Astrocyte of the spinal cord (primary cell): ENCODE data around the gene ACTR1B.

Experiments used
- DNase-seq: peaks from one replicate; pipeline ENCODE4 v3.0.0; 2011; ENCODE audit warnings: low read depth, low spot score
- H3K4me3 ChIP-seq: 2 replicates; pipeline ENCODE4 v1.5.1; 2011; ENCODE audit warnings: low read depth, mild to moderate bottlenecking, low read length, moderate library complexity
- in situ Hi-C: cut with HindIII; loops from 2 replicates; pipeline ENCODE4 v1.10.0; 2017; ENCODE audit warnings: low sequenced_read_pairs
- TF ChIP-seq, protein P1 (sequence below): IDR thresholded peaks from 2 replicates; pipeline ENCODE4 v1.5.1; 2012; ENCODE audit warnings: low read depth, mild to moderate bottlenecking, low read length, inconsistent platforms

Gene ACTR1B

DNA sequence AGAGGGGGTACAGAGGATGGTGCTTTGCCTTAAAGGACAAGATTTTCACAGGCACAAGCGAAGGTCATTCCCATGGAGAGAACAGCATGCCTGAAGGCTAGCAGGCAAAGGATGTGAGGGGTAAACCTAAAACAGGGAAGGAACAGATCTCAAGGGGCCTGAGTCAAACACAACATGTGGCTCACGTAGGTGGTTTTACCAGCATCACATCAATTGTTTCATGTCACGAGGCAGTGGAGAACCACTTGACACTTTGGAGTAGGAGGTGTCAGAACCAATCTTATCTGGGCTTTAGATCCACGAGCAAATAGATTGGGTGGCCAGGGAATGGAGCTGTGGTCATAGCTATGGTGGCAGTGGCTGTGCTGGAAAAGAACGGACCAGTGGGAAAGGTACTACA is 9.5 kb downstream of the ACTR1B start:
- no peak overlapping the region for H3K4me3 ChIP-seq
- TF ChIP-seq, protein P1, sequence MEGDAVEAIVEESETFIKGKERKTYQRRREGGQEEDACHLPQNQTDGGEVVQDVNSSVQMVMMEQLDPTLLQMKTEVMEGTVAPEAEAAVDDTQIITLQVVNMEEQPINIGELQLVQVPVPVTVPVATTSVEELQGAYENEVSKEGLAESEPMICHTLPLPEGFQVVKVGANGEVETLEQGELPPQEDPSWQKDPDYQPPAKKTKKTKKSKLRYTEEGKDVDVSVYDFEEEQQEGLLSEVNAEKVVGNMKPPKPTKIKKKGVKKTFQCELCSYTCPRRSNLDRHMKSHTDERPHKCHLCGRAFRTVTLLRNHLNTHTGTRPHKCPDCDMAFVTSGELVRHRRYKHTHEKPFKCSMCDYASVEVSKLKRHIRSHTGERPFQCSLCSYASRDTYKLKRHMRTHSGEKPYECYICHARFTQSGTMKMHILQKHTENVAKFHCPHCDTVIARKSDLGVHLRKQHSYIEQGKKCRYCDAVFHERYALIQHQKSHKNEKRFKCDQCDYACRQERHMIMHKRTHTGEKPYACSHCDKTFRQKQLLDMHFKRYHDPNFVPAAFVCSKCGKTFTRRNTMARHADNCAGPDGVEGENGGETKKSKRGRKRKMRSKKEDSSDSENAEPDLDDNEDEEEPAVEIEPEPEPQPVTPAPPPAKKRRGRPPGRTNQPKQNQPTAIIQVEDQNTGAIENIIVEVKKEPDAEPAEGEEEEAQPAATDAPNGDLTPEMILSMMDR, result no peak
- in situ Hi-C loops, result no loop called here
- DNase-seq, result no peak

DNA sequence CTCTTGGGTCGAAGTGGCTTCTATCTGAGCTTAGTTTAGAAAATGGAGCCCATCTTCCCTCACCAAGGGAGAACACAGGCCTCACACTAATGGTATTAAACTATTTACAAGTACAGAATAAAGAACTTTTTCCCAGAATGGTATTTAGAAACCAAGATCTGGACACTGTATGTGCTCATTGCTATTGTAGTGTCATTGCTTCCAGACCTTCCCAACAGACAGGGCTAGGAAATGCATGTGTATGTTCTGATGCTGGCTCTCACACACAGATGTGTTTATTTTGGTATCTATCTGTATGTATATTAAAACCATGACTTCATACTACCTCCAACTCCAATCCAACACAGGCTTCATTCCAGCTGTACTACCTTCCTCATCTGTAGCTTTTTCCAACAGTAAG is 10.0 kb downstream of the ACTR1B start:
- in situ Hi-C loops, result no loop called here
- TF ChIP-seq, protein P1, result no peak
- no peak overlapping the region for H3K4me3 ChIP-seq
- DNase-seq, result no peak

DNA sequence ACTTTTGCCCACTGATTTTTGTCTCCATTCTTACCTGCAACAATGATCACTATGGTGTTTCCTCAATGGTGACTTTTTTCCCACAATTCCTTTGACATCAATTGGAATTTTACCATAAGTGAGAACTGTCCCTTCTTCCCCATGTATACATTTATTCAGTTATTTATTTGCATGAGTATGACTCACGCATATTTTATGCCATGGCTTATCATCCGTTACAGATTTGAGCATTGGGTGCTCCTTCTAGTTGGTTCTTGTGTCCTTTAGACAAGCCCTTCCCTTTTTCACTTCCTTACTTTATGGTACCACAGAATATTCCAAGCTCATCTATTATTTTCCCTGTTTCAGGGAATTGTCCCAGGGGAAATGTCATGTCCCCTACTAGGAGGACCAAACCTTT is 10.4 kb downstream of the ACTR1B start:
- TF ChIP-seq, protein P1, result no peak
- DNase-seq, result no peak
- no peak overlapping the region for H3K4me3 ChIP-seq
- in situ Hi-C loops, result no loop called here

DNA sequence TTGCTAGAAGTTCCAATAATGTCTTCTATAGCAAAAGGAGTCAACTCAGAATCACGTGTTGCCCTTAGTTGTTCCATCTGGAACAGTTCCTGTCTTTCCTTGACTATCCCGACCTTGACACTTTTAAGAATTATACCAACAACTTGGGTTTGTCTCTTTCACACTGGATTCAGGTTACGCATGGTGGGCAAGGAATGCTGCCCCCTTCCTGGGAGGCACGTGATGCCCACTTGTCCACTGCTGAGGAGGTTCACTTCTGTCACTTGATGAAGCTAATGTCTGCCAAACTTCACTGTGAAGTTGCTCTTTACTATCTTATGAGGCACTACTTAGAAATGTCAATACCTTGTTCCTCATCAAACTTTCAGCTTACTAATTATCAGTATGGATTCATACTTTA is 12.7 kb downstream of the ACTR1B start:
- H3K4me3 ChIP-seq, result no peak overlapping the region
- in situ Hi-C loops, result no loop called here
- no peak for DNase-seq
- TF ChIP-seq, protein P1, result no peak

DNA sequence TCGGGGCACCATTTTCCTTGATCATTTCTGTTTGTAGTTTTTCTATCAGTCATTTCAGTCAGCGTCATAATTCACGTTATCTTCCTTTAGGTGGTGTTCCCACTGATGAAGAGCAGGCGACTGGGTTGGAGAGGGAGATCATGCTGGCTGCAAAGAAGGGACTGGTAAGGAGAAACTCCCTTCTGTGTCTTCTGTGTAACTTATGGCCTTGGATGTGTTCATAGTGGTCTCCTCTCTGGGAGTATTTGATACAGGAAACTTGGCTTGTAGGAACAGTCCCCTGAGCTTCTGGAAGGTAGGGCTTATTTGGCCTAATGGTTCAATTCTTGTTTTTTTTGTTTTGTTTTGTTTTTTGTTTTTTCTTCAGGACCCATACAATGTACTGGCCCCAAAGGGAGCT is 16.9 kb downstream of the ACTR1B start:
- in situ Hi-C loops, result no loop called here
- TF ChIP-seq, protein P1, result no peak
- H3K4me3 ChIP-seq, result peak overlapping the region; percentile 88
- DNase-seq, result no peak

DNA sequence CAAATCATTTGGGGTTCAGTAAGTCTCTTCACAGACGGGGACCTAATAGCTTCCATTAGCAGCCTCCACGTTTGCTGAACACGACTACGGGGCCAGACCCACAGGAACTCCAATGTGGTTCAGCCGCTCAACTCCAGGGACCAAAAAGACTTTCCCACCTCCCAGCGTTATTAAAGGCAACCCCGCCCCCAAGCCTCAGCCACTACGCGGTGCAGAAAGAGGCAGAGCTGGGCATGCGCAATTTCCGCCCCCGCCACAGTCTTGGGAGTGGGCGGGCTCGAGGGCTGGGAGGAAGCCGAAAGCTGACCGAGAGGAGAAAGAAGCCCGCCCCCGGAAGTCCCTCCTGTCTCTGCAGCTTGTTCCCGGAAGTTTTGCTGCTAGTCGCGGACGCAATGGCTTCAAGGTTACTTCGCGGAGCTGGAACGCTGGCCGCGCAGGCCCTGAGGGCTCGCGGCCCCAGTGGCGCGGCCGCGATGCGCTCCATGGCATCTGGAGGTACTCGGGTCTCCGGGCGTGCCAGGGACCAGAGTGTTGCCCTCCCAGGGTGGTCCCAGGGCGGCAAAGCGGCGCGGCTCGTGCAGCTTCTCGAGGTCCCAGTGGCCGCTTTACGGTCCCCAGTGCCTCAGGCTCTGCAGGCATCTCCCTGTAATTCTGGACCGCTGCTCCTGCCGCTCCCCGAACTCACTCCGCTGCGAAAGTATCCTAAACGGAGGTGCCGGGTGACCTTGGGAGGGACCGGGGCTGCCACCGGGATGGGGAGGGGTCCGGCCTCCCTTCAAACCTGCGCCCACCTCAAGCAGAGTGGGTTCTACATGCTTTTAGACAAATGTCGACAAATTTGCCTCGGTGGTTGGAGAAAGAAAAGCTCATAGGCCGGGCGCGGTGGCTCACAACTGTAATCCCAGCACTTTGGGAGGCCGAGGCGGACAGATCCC is 17.9 kb downstream of the ACTR1B start, which contains the start of gene COX5B:
TSS of gene COX5B (plus strand) at position 368 of the 935 bp plus-strand sequence. CDS start at position 393, 25 bp downstream.
- in situ Hi-C loops, result no loop called here
- peak within 1 kb of the TSS; percentile 88 for H3K4me3 ChIP-seq
- peak; percentile 97 for DNase-seq
- TF ChIP-seq, protein P1, result no peak
